Measurements from ENCODE around the gene SLC30A4.

The SLC30A4 gene

DNA sequence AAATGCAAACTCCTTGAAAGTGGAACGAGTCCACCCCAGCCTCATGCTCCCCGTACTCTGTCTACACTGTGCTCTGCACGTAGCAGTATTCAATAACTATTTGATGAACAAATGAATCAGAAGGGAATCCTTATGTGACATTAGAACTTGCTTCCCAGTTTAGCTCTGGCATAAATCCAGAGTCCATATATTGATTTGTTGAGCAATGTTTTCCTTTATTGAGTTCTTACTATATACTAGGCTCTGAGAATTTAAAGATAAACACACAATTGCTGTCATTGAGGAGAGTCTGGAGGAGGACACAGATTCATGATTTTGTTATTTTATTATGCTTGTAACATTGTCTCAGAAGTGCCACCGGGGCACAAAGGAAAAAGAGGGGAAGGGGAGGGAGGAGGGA, 73.2 kb downstream of the SLC30A4 start:
- no peak for DNase-seq

GRCh38 chr15:45448066-45448915, 74.3 kb downstream of the SLC30A4 start:
- no peak for DNase-seq

- DNase-seq: no peak
Observed at GRCh38 chr15:45443645-45444044, 78.9 kb downstream of the SLC30A4 start.

DNA sequence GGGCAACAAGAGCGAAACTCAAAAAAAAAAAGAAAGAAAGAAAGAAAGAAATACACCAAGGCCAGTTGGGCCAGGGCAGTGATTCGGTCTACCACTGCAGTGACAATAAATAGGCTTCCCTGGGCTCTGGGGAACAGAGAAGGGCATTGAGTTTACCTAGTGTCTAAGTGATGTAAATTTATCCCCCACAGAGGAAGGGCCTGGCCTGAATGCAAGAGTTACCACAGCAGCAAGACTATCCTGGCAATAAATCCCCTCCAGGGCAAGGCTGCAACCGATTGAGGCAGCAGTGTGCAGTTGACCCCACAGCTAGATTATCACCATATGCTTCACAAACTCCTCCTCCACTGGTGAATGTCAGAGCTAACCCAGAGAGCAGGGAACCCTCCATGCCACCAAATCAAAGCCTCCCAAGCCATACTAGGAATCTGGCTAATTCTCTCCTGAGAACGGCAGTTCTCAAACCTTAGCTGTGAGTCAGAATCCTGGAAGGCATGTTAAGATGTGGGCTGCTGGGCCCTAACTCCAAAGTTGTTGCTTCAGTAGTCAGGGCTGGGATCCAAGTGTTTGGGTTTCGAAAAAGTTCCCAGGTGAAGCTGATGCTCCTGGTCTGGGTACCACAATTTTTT, 79.9 kb downstream of the SLC30A4 start:
- DNase-seq: no peak

GRCh38 chr15:45441686-45442085, 80.9 kb downstream of the SLC30A4 start:
- no peak for DNase-seq

DNA sequence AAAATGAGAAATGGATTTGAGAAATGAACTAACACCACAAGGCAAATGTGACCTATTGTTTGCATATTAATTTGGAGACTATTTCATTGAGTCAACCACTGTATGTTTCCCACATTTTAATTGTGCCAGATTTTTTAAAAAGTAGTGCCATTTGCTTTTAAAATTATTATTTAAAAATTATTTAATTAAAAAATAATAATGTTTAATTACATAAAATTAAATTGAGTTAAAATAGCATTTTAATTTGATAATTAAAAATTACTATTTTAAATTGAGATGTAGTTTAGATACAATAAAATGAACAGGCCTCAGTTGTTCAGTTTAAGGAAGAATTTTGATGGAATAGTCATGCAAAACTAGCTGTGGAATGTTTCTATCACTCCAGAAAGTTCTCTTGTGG, 81.5 kb downstream of the SLC30A4 start:
- no peak for DNase-seq

GRCh38 chr15:45439521-45440260, 82.9 kb downstream of the SLC30A4 start:
- DNase-seq: no peak

GRCh38 chr15:45435124-45435903, 87.2 kb downstream of the SLC30A4 start:
- DNase-seq: no peak

DNA sequence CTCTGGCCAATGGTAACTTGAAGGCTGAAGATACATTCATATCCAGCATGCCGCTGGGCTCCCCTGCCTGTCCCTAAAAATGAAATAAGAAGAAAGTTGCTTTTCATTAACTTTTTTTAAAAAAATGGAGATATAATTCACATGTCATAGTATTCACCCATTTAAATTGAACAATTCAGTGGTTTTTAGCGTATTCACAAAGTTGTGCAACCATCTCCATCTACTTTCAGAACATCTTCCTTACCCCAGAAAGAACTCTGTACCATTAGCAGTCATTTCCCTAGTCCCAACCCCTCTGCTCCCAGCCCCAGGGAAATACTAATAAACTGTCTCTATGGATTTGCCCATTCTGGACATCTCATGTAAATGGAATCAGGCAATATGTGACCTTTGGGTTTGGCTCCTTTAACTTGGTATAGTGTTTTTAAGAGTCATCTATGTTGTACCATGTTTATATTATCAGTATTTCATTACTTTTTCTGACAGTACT, 88.4 kb downstream of the SLC30A4 start:
- no peak for DNase-seq

- no peak for DNase-seq
Observed at GRCh38 chr15:45431511-45431910, 91.0 kb downstream of the SLC30A4 start.

DNA sequence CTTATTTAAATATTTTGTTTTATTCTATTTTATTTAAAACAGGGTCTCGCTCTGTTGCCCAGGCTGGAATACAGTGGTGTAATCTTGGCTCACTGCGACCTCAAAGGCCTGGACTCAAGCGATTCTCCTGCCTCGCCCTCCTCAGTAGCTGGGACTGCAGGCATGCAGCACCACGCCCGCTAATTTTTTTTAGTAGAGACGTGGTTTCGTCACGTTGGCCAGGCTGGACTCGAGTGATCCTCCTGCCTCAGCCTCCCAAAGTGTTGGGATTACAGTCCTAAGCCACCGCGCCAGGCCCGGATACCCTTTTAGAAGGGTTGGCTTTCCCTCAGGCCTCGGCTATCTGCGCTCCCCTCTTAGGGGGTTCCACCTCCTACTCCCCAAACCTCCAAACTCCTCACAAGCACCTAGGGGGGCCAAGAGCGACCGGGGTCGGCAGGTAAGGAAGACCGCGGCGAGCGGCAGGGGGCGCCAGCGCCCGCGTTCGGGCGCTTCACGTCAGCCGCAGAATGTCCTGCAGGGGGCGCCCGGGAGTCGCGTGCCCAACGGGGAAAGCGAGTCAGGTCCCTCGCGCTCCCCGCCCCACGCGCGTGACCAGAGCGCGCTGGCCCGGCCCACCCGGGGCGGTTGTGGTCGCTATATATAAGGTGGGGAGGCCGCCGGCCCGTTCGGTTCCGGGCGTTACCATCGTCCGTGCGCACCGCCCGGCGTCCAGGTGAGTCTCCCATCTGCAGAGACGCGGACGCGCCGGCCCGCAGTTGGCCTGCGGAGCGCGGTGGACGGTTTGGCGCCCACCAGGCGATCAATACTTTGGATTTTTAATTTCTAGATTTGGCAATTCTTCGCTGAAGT, 92.4 kb downstream of the SLC30A4 start:
- peak; percentile 95 for DNase-seq
